Measurements from ENCODE around the gene RAD51C.

DNA sequence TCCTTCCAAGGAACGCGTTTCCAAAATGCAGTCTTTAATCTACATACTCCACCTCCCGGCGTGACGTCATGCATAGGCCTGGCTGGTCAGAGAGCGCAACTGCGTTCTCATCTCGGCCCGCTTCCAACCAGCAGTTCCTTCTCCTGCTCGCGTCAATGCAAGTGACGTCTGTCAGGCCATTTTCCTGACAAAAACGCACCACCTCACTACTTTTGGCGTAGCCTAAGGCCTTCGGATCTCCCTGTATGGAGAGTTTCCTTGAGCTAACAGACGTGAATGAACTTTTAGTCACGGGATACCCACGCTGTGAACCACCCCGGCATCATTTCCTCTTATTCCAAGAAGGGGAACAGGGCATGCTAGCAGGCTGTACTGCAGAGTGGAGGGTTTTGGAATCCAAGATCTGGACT is 25.5 kb upstream of the RAD51C start:
- TF ChIP-seq, protein P1, sequence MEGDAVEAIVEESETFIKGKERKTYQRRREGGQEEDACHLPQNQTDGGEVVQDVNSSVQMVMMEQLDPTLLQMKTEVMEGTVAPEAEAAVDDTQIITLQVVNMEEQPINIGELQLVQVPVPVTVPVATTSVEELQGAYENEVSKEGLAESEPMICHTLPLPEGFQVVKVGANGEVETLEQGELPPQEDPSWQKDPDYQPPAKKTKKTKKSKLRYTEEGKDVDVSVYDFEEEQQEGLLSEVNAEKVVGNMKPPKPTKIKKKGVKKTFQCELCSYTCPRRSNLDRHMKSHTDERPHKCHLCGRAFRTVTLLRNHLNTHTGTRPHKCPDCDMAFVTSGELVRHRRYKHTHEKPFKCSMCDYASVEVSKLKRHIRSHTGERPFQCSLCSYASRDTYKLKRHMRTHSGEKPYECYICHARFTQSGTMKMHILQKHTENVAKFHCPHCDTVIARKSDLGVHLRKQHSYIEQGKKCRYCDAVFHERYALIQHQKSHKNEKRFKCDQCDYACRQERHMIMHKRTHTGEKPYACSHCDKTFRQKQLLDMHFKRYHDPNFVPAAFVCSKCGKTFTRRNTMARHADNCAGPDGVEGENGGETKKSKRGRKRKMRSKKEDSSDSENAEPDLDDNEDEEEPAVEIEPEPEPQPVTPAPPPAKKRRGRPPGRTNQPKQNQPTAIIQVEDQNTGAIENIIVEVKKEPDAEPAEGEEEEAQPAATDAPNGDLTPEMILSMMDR (IDR thresholded peaks at IDR 0.05; ENCODE audit: low read length), result no peak
- no peak for TF ChIP-seq EZH2 (IDR thresholded peaks at IDR 0.05; ENCODE audit: borderline replicate concordance, low read length)

Measured in OCI-LY1 (cell line).